ENCODE results near the gene PLPP1.

Gene PLPP1

DNA sequence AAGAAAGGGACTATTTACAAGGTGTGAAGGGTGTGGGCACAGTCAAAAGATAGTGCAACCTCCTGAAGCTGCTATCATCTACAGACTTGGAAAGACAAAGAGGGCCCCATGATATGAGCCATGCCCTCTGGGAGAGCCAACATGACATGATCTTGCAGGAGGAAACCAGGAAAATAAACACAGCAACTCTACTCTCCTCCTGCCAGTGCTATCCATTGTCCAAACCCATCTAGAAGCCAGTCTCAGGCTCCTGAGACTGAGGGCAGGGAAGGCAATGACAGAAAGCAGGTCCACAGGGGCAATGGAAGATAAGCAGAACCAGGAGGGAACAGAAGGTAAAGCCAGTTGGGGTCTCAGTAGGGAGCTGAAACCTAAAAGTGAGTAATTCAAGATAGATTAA, 37.1 kb downstream of the PLPP1 start:
- DNase-seq = no peak

DNA sequence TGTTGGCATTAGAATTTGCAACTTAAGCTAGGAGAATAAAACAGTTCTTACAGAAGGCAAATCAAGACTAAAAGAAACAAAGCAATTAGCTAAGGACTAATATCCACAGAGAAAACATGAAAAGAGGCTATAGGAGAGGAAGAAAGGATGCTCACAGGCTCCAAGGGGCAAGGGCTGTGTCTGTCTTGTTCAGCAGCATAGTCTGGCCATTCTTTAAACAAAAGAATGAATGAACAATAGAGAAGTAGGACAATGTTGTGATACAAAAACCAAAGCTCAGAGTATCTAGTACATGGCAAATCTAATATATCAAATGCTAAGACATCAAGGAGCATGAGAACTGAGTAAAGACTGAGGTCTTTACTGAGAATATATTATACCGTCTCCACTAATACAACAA, 39.5 kb downstream of the PLPP1 start:
- DNase-seq = no peak

DNA sequence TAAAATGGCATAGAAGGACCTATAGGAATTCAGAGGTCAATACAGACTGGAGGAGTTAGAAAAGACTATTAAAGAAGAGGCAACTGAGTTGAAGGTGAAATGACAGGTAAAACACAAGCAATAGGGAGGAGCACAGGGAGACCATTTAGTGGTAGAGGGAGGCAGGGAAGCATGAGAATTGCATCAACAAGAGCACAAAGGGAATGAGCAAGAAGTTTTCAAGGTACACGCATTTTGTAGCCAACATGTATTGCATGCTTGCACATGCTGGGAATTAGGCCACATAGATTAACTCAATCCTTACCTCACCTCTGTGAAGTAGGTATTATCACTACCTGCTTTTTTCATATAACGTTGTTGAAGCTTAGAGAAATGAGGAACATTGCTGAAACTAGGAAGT, 42.3 kb downstream of the PLPP1 start:
- no peak for DNase-seq

DNA sequence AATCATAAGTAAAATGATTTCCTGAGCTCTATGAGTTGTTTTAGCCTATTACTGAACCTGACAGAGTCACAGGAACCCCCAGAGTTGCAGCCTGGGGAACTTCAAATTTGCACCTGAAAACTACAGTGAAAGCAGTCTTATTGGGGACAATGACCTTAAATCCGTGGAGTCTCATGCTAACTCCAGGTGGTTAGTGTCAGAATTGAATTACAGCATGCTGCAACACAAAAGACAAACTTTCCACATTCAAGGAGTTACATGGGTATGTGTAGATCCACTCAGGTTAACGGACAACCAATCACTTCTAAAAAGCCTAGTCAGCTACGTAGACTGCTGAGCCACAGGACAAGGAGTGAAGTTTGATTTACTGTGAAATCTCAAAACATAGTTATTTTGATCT, 49.7 kb downstream of the PLPP1 start:
- no peak for DNase-seq

DNA sequence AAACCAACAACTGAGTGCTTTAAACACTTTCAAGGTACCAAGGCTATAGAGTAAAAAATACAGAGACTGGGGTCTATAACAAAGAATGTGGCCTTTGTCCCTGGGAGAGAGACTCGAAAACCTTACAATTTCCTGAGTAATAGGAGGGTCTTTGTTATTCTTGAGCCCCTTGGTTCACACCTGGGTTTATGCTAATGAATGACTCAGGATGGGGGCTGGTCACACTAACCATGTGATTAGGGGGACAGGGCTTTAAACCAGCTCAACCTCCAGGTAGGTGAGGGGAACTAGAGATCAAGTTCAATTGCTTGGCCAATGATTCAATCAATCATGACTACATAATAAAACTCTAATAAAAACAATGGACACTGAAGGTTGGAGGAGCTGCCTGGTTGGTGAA, 50.2 kb downstream of the PLPP1 start:
- no peak for DNase-seq

DNA sequence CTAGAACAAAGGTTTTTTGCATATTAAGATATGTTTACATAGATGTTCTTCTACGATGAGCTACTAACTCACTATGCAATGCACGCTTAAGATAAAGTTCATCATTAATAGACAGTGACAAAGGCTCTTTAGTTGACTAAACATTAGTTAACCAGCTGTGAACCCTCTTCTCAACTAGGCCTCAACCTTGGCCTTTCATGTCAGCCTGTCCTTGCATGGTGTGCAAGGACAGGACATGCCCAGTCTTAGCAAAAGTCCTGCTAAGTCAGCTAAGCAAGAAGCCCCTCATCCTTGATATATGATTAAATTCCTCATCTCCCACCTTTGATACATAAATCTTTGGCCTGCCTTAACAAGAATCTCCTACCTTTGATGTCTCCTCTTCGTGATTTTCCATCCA, 50.9 kb downstream of the PLPP1 start:
- no peak for DNase-seq

DNA sequence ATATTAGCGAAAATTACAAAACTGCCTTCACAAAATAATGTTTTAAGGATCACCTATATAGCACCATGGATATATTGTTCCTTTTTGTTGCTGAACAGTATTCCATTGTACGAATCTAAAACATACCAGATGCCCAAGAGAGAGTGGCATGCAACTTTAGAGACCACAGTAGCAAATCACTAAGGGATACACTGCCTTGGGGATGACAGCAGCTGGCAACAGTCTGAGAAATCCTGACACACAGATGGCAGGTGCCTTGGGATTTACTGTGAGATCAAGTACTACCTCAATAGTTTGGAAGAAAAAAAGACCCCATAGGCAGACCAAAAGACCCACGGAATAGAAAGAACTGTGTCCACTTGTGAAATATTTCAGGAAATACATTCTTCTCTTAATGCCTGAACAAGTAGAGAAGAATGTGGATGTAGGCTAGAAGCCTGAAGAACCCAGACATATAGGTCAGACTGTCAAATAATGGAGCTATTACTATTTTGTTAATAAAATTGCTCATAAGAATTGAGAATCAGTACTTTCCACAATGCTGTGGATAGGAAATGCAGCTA, 53.4 kb downstream of the PLPP1 start:
- no peak for DNase-seq

DNA sequence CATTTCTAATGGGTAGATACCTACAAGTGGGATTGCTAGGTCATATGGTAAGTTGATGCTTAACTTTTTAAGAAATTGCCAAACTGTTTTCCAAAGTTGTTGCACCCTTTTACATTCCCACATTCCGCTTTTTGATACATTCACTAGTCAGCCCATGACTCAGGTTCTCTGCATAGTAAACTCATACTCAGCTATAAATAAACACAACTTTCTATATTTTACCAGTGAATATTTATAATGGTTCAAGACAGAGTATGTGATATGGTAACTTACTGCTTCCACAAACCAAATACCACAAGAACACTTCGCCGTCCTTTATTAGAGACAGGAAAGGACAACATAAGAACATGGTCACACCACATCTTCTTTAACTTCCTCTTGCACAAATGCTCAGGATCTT, 54.0 kb downstream of the PLPP1 start:
- no peak for DNase-seq

DNA sequence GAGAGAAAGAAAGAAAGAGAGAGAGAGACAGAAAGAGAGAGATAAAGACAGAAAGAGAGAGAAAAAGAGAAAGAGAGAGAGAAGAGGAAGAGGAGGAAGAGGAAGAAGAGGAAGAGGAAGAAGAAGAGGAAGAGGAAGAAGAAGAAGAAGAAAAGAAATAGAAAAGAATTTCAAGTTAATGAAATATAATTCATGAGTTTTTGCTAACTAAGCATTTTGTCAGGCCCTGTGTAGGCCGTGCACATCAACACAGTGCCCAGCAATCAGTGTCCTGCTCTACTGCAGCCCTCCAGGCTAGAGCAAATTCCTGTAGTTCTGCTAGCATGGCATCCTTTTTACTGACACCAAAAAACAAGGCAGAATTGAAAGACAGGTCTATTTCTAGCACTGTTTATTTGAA, 62.1 kb downstream of the PLPP1 start:
- no peak for DNase-seq

DNA sequence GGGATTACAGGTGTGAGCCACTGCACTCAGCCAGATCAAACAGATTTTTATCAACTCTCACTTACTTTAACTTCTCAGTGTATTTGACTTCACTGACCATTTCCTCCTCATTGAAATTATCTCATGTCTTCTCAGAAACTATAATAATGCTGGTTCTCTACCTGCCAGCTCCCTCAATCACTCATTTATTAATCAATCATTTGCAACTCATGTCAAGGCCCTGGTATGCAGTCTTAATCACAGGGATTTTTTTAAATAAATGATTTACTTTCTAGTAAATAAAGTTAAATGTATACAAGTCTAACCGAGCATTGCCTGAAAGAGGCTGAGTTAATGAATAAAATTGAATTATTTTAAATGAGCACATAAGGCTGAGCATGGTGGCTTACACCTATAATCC, 63.3 kb downstream of the PLPP1 start:
- no peak for DNase-seq

DNA sequence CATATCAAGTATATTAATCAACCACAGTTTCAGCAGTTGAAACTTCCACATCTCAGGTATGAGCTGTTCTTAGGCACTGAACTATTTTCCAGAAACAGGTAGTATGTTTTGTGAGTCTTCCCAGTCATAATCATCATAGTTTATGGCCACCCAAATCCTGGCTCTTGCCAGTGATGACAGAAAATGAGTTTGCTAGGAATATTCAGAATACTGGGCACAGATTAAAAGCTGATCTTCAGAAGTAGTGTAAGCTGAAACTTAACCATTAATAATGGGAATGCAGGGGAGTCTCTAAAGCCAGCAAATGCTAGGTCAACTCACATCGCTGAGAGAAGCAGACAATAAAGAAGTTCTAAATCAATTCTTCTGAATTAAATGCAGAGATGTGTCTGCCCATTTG, 64.5 kb downstream of the PLPP1 start:
- DNase-seq = no peak

DNA sequence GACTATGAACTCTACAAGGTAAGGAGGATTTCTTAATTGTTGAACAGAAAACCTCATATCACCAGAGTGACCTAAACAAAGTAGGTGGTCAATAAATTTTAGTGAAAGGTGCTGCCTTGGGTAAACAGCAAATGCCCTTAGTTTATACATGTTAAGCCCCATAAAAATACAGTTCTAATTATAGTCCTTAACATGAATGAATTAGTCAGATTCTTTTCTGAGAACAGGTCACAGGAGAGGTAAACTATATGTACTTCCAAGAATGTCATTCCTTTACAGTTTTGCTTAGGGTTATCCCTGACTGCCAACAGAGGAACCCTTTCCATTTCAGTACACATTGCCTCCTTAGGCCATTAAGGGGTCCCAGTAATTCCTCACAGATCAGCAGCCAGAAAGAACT, 64.9 kb downstream of the PLPP1 start:
- no peak for DNase-seq

DNA sequence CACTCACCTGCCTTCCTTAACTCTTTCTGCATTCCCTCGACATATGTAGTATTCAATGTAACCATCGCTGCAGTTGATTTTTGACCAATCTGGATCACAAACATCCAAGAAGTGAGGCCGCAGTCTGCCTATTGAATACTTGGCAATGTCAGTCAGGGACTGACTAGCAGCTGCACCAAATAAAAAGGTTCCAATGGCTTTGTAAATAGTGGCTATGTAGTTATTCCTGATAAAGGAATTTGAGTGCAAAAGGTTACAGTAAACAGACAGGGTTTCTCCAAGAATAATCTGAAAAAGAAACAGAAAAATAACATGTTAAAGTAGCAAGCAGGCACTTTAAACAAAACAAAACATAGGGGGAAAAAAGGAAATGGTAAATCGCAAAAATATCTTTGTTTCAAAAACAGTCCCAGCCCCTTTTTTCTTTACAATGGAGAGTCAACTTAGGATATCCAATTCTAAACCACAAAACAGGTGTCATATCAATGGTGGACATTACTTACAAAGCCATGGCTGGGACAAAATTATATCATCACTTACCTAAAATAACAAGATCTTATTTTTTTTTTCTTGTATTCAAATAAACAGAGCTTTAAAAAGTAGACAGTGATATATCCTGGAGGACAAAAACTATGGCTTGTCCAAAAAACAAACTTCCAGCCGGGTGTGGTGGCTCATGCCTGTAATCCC, 66.8 kb downstream of the PLPP1 start:
- no peak for DNase-seq

DNA sequence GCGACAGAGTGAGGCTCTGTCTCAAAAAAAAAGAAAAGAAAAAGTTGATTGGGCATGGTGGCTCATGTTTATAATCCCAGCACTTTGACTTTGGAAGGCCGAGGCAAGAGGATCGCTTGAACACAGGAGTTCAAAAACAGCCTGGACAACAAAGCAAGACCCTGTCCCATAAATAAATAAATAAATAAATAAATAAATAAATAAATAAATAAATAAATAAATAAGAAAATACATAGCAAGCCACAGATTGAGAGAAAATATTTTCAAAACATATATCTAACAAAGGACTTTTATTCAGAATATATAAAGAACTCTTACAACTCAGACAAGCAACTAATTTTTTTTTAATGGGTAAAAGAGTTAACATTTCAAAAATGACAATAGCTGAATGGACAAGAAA, 71.2 kb downstream of the PLPP1 start:
- no peak for DNase-seq

DNA sequence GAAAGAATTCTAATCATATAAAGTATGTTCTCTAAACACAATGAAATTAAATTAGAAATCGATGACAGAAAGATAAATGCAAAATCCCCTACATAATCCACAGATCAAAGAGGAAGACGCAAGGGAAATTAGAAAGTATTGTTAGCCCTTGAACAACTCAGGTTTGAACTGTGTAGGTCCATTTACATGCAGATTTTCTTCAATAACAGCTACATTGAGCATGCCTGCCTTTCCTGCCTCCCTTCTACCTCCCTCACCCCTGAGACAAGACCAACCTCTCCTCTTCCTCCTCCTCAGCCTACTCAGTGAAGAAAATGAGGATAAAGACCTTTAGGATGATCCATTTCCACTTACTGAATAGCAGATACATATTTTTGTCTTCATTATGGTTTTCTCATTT, 75.2 kb downstream of the PLPP1 start:
- no peak for DNase-seq

DNA sequence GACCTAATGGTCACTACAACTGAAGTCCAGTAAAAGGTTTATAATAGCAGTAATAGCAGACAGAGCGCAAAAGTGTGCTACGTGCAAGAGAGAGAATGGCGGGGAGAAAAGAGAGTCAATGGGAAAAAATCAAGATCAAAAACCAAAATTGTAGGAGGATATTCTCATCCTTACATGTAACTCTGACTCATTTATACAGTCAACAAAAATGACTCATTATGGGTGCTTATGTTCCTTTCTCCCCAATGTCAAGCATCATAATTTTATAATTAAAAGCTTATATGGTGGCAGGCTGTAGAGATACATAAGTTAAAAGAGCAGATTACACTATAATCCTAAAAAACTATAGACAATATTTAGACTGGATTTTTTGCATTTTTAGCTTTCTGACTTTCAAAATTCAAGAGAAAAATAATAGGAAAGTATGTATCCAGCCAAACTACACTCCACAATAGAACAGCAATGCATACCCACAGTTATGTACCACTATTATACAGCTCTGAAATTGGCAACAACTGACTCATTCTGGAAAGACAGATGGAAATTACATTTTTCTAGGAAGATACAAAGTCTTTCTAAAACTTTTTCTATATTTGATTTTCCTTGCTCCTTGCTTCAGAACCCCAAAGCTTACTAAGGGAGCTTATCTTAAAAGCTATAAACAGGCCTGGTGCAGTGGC, 78.4 kb downstream of the PLPP1 start:
- DNase-seq = no peak

DNA sequence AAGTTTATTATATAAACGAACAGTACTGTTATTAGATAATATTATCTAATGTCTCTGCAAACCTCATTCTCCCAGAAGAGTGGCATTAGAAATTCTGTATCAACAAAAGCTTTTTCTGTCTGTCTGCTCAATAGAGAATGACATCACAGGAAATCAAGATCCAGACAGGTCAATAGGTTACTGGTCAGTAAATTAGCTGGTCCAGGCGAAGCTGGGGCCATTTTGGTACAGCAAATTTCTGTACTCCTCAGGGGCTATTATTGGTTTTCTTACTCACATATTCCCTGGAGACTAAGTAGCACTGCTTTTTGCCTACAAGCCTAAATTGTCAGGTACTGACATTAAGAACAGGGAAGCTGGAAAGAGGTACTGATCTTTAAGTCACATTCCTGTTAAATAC, 80.5 kb downstream of the PLPP1 start:
- DNase-seq = no peak

DNA sequence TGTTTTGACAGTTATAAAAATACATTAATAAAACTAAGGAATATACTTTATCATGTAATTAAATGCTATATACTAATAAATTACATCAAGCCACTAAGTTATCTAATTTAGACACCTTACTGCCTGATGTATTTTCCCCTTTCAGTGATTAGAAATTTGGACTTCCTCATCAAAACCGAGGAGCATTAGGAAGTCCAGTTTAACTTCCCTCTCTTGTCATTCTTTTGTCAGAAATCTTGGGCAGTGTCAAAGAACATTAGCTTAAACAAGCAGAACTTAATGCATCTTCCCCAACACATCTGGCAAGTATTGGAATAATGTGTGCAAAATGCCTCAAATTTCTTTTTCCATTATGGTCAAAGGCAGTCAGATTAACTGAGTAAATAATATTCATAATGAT, 81.6 kb downstream of the PLPP1 start:
- DNase-seq = no peak

DNA sequence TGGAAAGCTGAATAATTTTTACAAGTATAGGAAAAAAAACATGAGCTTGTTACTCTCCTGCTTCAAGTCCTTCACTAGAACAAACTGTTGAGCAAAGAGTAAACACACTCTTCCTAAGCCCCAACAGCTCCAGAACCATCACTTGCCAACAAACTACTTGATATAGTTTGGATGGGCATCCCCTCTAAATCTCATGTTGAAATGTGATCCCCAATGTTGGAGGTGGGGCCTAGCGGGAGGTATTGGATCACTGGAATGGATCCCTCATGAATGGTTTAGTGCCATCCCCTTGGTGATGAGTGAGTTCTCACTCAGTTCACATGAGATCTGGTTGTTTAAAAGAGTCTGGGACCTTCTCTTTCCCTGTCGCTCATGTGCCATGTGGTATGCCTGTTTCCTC, 82.8 kb downstream of the PLPP1 start:
- no peak for DNase-seq

DNA sequence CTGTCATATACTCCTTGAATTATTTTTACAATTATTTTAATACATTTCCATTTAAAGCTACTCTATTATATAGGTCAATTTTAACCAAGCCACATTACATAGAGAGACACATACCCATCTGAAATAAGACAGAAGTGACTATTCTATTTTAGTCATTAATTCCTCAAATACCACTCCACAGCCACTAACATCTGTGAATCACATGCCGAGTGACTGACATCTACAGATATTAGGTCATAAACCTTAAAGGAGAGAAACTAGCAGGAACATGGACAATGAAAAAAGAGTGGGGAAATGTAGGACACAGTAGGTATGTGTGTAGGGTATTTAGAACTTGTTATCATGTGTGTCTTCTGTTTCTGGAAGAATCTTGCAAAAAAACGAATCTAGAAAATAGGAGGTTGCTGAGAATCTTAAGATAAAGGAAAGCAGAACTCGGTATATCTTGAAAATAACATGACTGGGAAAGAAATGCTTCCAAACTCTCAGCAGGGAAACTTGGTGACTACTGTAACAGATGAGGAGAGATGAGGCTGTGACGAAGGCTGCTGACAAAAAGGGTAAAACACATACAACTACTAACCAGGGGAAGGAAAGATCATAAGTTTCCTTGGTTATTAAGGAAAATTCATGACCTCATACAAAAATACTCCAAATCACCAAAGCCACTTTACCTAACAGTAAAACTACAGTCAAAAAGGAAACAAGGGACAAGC, 84.6 kb downstream of the PLPP1 start:
- DNase-seq = no peak

DNA sequence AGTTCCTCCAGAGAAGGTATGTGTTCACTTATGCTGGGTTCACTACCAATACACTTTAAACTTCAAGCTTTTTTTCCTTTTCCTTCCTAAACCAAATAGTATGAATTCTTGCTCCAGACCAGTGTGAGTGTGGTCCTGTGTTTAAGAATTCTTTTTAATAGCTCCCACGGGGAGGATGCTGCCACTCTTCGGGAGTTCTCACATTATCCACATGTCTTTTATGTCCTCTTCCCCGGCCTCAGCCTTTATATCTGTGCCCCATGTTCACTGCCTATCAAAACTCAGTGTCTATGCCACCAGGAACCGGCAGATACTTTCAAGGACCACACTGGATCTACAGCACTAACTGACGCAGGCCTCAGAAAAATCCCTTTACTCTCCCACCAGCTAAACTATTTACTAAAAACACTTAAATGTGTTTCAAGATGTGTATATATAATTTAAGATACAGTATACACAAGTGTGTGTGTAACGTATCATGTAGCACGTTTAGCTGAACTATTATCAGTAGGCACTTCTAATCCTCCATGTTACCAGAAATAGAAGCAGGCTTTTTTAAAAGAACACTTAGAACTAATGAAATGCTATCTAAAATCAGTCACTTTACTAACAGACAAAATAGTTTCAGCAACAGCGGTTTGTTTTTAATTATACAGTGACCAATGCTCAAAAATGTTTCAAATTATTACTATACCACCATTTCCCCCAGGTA, 88.0 kb downstream of the PLPP1 start:
- DNase-seq = no peak

DNA sequence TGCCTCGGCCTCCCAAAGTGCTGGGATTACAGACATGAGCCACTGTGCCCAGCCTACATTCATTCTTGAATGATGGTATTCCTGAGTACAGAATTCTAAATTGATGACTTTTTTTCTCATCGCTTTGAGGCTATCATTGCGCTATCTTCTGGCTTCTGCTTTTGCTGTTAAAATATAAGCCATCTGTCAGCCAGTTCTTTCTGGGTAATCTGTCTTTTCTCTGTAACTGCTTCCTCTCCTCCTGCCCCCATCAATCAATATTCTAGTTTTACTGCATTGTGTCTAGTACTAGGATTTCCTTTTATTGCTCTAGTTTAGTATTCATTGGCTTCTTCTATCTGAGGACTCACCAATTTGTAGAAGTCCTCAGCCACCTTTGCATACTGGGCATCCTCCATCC, 89.0 kb downstream of the PLPP1 start:
- no peak for DNase-seq

DNA sequence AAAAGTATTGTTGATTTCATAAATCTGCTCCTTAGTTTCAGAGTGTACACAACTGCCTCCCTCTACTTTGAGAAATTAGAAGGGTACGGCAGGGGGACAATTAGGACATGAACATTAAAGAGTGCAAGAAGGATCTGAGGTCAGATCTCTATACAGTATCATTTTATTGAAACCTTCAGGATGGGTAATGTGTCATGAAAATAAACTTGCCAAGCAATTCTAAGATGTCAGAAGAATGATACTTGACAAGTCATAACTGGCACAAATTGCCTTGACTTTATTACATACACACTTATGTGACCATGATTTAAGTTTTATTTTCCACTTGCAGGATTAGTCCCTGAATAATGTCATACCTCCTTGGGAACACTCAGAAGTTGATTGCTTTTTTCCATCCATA, 92.8 kb downstream of the PLPP1 start:
- DNase-seq = no peak

Measured in activated CD4-positive, CD25-positive, alpha-beta regulatory T cell treated with anti-CD3 and anti-CD28 coated beads, Interleukin-2, amount 50 U/mL, for 72 hours (primary cell).